ENCODE results near the gene DGAT2. TPM values are rescaled to one million over a fixed set of nuclear protein-coding genes. Genes with fewer than 3 reads are reported as not detected.

The DGAT2 gene
- total RNA-seq, 2 experiments from 2014 or later = 2.5 to 3.1 TPM

- H3K27me3 Mint-ChIP-seq = no peaks in the 10 kb centered on the region
- no peak overlapping the region for H3K27ac Mint-ChIP-seq
- ChIA-PET CTCF (interaction anchor here (0.9 to 1.1 kb wide), 2 partner anchors 9 to 55 kb away, joined by 3 to 4 read pairs; no protein-coding TSS in a partner anchor), POLR2A (no interaction called here)
- no peaks in the 10 kb centered on the region for H3K36me3 Mint-ChIP-seq
- H3K4me3 Mint-ChIP-seq = no peak overlapping the region
- intact Hi-C loops (cut with micrococcal nuclease) = no loop called here
- peaks cover 6% of the 10 kb centered on the region for H3K4me1 Mint-ChIP-seq (ENCODE audit: low read depth)
- no peak for DNase-seq
- no peaks in the 10 kb centered on the region for H3K9me3 Mint-ChIP-seq
These were observed 7.7 kb upstream of the DGAT2 start for GRCh38 chr11:75760710-75761493.

- Mint-ChIP-seq H3K4me3 (no peak overlapping the region), H3K4me1 (ENCODE audit: low read depth) (peaks cover 13% of the 10 kb centered on the region), H3K9me3 (no peaks in the 10 kb centered on the region), H3K27ac (no peak overlapping the region), H3K27me3 (no peaks in the 10 kb centered on the region), H3K36me3 (no peaks in the 10 kb centered on the region)
- ChIA-PET CTCF (interaction anchor here (1.1 kb wide), 1 partner anchor 8 kb away, joined by 3 read pairs; no protein-coding TSS in a partner anchor), POLR2A (no interaction called here)
- DNase-seq = no peak
- intact Hi-C loops (cut with micrococcal nuclease) = no loop called here
These were observed 6.4 kb upstream of the DGAT2 start for GRCh38 chr11:75762158-75762557.

GRCh38 chr11:75762885-75763284 lies 5.7 kb upstream of the DGAT2 start:
- ChIA-PET CTCF (interaction anchor here (0.7 kb wide), 1 partner anchor 40 kb away, joined by 3 read pairs; no protein-coding TSS in a partner anchor), POLR2A (no interaction called here)
- intact Hi-C loops (cut with micrococcal nuclease) = no loop called here
- no peaks in the 10 kb centered on the region for H3K9me3 Mint-ChIP-seq
- H3K27me3 Mint-ChIP-seq = no peaks in the 10 kb centered on the region
- H3K27ac Mint-ChIP-seq = no peak overlapping the region
- H3K36me3 Mint-ChIP-seq = no peaks in the 10 kb centered on the region
- H3K4me1 Mint-ChIP-seq (ENCODE audit: low read depth) = peaks cover 19% of the 10 kb centered on the region
- no peak for DNase-seq
- no peak overlapping the region for H3K4me3 Mint-ChIP-seq

- Mint-ChIP-seq H3K9me3 (no peaks in the 10 kb centered on the region), H3K36me3 (no peaks in the 10 kb centered on the region), H3K27me3 (no peaks in the 10 kb centered on the region), H3K4me3 (no peak overlapping the region), H3K27ac (no peak overlapping the region), H3K4me1 (ENCODE audit: low read depth) (peaks cover 24% of the 10 kb centered on the region)
- intact Hi-C loops (cut with micrococcal nuclease) = no loop called here
- no peak for DNase-seq
- CTCF ChIA-PET = interaction anchor here (1.1 kb wide), 1 partner anchor 42 kb away, joined by 3 read pairs; no protein-coding TSS in a partner anchor
- POLR2A ChIA-PET = no interaction called here
These were observed 4.7 kb upstream of the DGAT2 start for GRCh38 chr11:75763846-75764245.

GRCh38 chr11:75765116-75765515 lies 3.5 kb upstream of the DGAT2 start:
- Mint-ChIP-seq H3K4me3 (no peak overlapping the region), H3K27ac (no peak overlapping the region), H3K27me3 (peaks cover 8% of the 10 kb centered on the region), H3K9me3 (no peaks in the 10 kb centered on the region), H3K4me1 (ENCODE audit: low read depth) (peaks cover 29% of the 10 kb centered on the region), H3K36me3 (no peaks in the 10 kb centered on the region)
- intact Hi-C loops (cut with micrococcal nuclease) = loop anchor here (5.0 kb wide), 2 partner anchors 43 to 52 kb away; partner anchors contain the start of gene UVRAG
- POLR2A ChIA-PET = interaction anchor here (0.6 kb wide), 1 partner anchor 36 kb away, joined by 4 read pairs; no protein-coding TSS in a partner anchor
- no peak for DNase-seq
- CTCF ChIA-PET = interaction anchor here (1.1 kb wide), 1 partner anchor 44 kb away, joined by 3 read pairs; no protein-coding TSS in a partner anchor

GRCh38 chr11:75766443-75767227 lies 1.9 kb upstream of the DGAT2 start:
- peaks cover 8% of the 10 kb centered on the region for H3K27me3 Mint-ChIP-seq
- ChIA-PET CTCF (no interaction called here), POLR2A (no interaction called here)
- no peak overlapping the region for H3K27ac Mint-ChIP-seq
- H3K4me3 Mint-ChIP-seq = no peak overlapping the region
- no peaks in the 10 kb centered on the region for H3K9me3 Mint-ChIP-seq
- no peaks in the 10 kb centered on the region for H3K36me3 Mint-ChIP-seq
- H3K4me1 Mint-ChIP-seq (ENCODE audit: low read depth) = peaks cover 24% of the 10 kb centered on the region
- intact Hi-C loops (cut with micrococcal nuclease) = loop anchor here (5.0 kb wide), 2 partner anchors 44 to 51 kb away; partner anchors contain the start of gene UVRAG
- DNase-seq = peak; percentile 33

- H3K27ac Mint-ChIP-seq = no peak overlapping the region
- H3K27me3 Mint-ChIP-seq = peaks cover 8% of the 10 kb centered on the region
- intact Hi-C loops (cut with micrococcal nuclease) = loop anchor here (5.0 kb wide), 2 partner anchors 45 to 50 kb away; partner anchors contain the start of gene UVRAG
- no peaks in the 10 kb centered on the region for H3K36me3 Mint-ChIP-seq
- H3K4me3 Mint-ChIP-seq = no peak overlapping the region
- CTCF ChIA-PET = no interaction called here
- POLR2A ChIA-PET = no interaction called here
- DNase-seq = no peak
- peaks cover 24% of the 10 kb centered on the region for H3K4me1 Mint-ChIP-seq (ENCODE audit: low read depth)
- no peaks in the 10 kb centered on the region for H3K9me3 Mint-ChIP-seq
These were observed 1.4 kb upstream of the DGAT2 start for GRCh38 chr11:75767228-75767572.

- intact Hi-C loops (cut with micrococcal nuclease) = loop anchor here (5.0 kb wide), 2 partner anchors 45 to 50 kb away; partner anchors contain the start of gene UVRAG
- no peaks in the 10 kb centered on the region for H3K36me3 Mint-ChIP-seq
- ChIA-PET CTCF (no interaction called here), POLR2A (no interaction called here)
- no peak overlapping the region for H3K27ac Mint-ChIP-seq
- no peak overlapping the region for H3K4me3 Mint-ChIP-seq
- DNase-seq = no peak
- H3K27me3 Mint-ChIP-seq = peaks cover 8% of the 10 kb centered on the region
- peaks cover 24% of the 10 kb centered on the region for H3K4me1 Mint-ChIP-seq (ENCODE audit: low read depth)
- no peaks in the 10 kb centered on the region for H3K9me3 Mint-ChIP-seq
These were observed 826 bp upstream of the DGAT2 start for GRCh38 chr11:75767793-75768111.

GRCh38 chr11:75768909-75769771 lies 562 bp downstream of the DGAT2 start:
- no peaks in the 10 kb centered on the region for H3K36me3 Mint-ChIP-seq
- H3K27me3 Mint-ChIP-seq = peaks cover 8% of the 10 kb centered on the region
- intact Hi-C loops (cut with micrococcal nuclease) = loop anchor here (5.0 kb wide), 2 partner anchors 47 to 48 kb away; partner anchors contain the start of gene UVRAG
- no peaks in the 10 kb centered on the region for H3K9me3 Mint-ChIP-seq
- H3K4me1 Mint-ChIP-seq (ENCODE audit: low read depth) = peaks cover 31% of the 10 kb centered on the region
- no peak overlapping the region for H3K27ac Mint-ChIP-seq
- no peak for DNase-seq
- POLR2A ChIA-PET = no interaction called here
- CTCF ChIA-PET = interaction anchor here (1.0 to 1.2 kb wide), 4 partner anchors 8 to 63 kb away, joined by 3 to 4 read pairs (median 3); no protein-coding TSS in a partner anchor
- H3K4me3 Mint-ChIP-seq = peak overlapping the region; percentile 7

GRCh38 chr11:75770102-75770501 lies 1.5 kb downstream of the DGAT2 start:
- Mint-ChIP-seq H3K27me3 (peaks cover 8% of the 10 kb centered on the region), H3K36me3 (no peaks in the 10 kb centered on the region), H3K4me1 (ENCODE audit: low read depth) (peaks cover 31% of the 10 kb centered on the region), H3K9me3 (no peaks in the 10 kb centered on the region), H3K4me3 (no peak overlapping the region), H3K27ac (no peak overlapping the region)
- ChIA-PET POLR2A (no interaction called here), CTCF (interaction anchor here (0.7 to 1.2 kb wide), 4 partner anchors 9 to 64 kb away, joined by 3 to 4 read pairs (median 4); no protein-coding TSS in a partner anchor)
- intact Hi-C loops (cut with micrococcal nuclease) = no loop called here
- DNase-seq = no peak

- Mint-ChIP-seq H3K4me1 (ENCODE audit: low read depth) (peaks cover 26% of the 10 kb centered on the region), H3K36me3 (no peaks in the 10 kb centered on the region), H3K27me3 (peaks cover 8% of the 10 kb centered on the region), H3K9me3 (no peaks in the 10 kb centered on the region), H3K4me3 (no peak overlapping the region), H3K27ac (no peak overlapping the region)
- no peak for DNase-seq
- intact Hi-C loops (cut with micrococcal nuclease) = no loop called here
- ChIA-PET POLR2A (no interaction called here), CTCF (interaction anchor here (1.8 kb wide), 1 partner anchor 66 kb away, joined by 5 read pairs; no protein-coding TSS in a partner anchor)
These were observed 3.2 kb downstream of the DGAT2 start for GRCh38 chr11:75771646-75772410.
